Adipocyte (in vitro differentiated cells): ENCODE measurements around the gene ENDOG.

ENCODE experiments used
- DNase-seq: peaks from one replicate; pipeline ENCODE4 v3.0.0-alpha.2; 2015; ENCODE audit warnings: low read depth
- H3K27me3 ChIP-seq: replicated peaks from 2 replicates; pipeline ENCODE4 v1.7.0; 2013; ENCODE audit warnings: mild to moderate bottlenecking, low read length, moderate library complexity; ENCODE audit not compliant: control insufficient read depth, insufficient read depth
- H3K36me3 ChIP-seq: 2 replicates; pipeline ENCODE4 v1.7.0; 2013; ENCODE audit warnings: low read length, mild to moderate bottlenecking, moderate library complexity; ENCODE audit not compliant: control insufficient read depth, insufficient read depth, severe bottlenecking
- H3K4me1 ChIP-seq: 2 replicates; pipeline ENCODE4 v1.7.0; 2013; ENCODE audit warnings: mild to moderate bottlenecking, low read length, moderate library complexity; ENCODE audit not compliant: control insufficient read depth, insufficient read depth
- H3K4me3 ChIP-seq: 2 replicates; pipeline ENCODE4 v1.7.0; 2013; ENCODE audit warnings: mild to moderate bottlenecking, low read length, moderate library complexity
- H3K9ac ChIP-seq: 2 replicates; pipeline ENCODE4 v1.7.0; 2013; ENCODE audit warnings: mild to moderate bottlenecking, low read length, moderate library complexity
- H3K9me3 ChIP-seq: 2 replicates; pipeline ENCODE4 v1.7.0; 2013; ENCODE audit warnings: mild to moderate bottlenecking, low read length, moderate library complexity; ENCODE audit not compliant: control insufficient read depth

The ENDOG gene

GRCh38 chr9:128822407-128823042 lies 4.2 kb downstream of the ENDOG start:
- DNase-seq = no peak

GRCh38 chr9:128823362-128823902 lies 5.1 kb downstream of the ENDOG start:
- H3K9ac ChIP-seq = no peak overlapping the region
- DNase-seq = no peak
- H3K36me3 ChIP-seq = peaks cover 50% of the 10 kb centered on the region
- H3K4me1 ChIP-seq = peaks cover 12% of the 10 kb centered on the region
- no peaks in the 10 kb centered on the region for H3K9me3 ChIP-seq
- H3K4me3 ChIP-seq = no peak overlapping the region
- H3K27me3 ChIP-seq = no peaks in the 10 kb centered on the region

More at GRCh38 chr9:128822407-128823042, 4.2 kb downstream of the ENDOG start:
- H3K9ac ChIP-seq = no peak overlapping the region
- peaks cover 12% of the 10 kb centered on the region for H3K4me1 ChIP-seq
- H3K9me3 ChIP-seq = no peaks in the 10 kb centered on the region
- no peak overlapping the region for H3K4me3 ChIP-seq
- H3K27me3 ChIP-seq = no peaks in the 10 kb centered on the region
- peaks cover 50% of the 10 kb centered on the region for H3K36me3 ChIP-seq

- H3K36me3 ChIP-seq = peaks cover 50% of the 10 kb centered on the region
- no peaks in the 10 kb centered on the region for H3K27me3 ChIP-seq
- H3K9ac ChIP-seq = no peak overlapping the region
- no peaks in the 10 kb centered on the region for H3K9me3 ChIP-seq
- no peak for DNase-seq
- no peak overlapping the region for H3K4me3 ChIP-seq
- H3K4me1 ChIP-seq = peaks cover 17% of the 10 kb centered on the region
Measured at GRCh38 chr9:128823903-128824406, 5.7 kb downstream of the ENDOG start.

GRCh38 chr9:128824911-128825310 lies 6.6 kb downstream of the ENDOG start:
- Histone ChIP-seq H3K4me3 (no peak overlapping the region), H3K36me3 (peaks cover 50% of the 10 kb centered on the region), H3K9me3 (no peaks in the 10 kb centered on the region), H3K4me1 (peaks cover 10% of the 10 kb centered on the region), H3K27me3 (no peaks in the 10 kb centered on the region), H3K9ac (no peak overlapping the region)
- DNase-seq = no peak

GRCh38 chr9:128825923-128826700 lies 7.8 kb downstream of the ENDOG start:
- no peaks in the 10 kb centered on the region for H3K27me3 ChIP-seq
- no peaks in the 10 kb centered on the region for H3K9me3 ChIP-seq
- H3K36me3 ChIP-seq = peaks cover 50% of the 10 kb centered on the region
- H3K4me3 ChIP-seq = no peak overlapping the region
- H3K4me1 ChIP-seq = peaks cover 6% of the 10 kb centered on the region
- DNase-seq = no peak
- no peak overlapping the region for H3K9ac ChIP-seq

GRCh38 chr9:128828267-128828666 lies 10.0 kb downstream of the ENDOG start:
- no peak for DNase-seq
- H3K27me3 ChIP-seq = no peaks in the 10 kb centered on the region
- H3K4me1 ChIP-seq = peaks cover 6% of the 10 kb centered on the region
- H3K4me3 ChIP-seq = no peak overlapping the region
- H3K36me3 ChIP-seq = peaks cover 31% of the 10 kb centered on the region
- peak overlapping the region; percentile 91 for H3K9ac ChIP-seq
- no peaks in the 10 kb centered on the region for H3K9me3 ChIP-seq

GRCh38 chr9:128828719-128829452 lies 10.6 kb downstream of the ENDOG start:
- Histone ChIP-seq H3K4me3 (peak overlapping the region; percentile 90), H3K9ac (peak overlapping the region; percentile 91), H3K4me1 (peaks cover 6% of the 10 kb centered on the region), H3K27me3 (no peaks in the 10 kb centered on the region), H3K9me3 (no peaks in the 10 kb centered on the region), H3K36me3 (peaks cover 31% of the 10 kb centered on the region)
- peak; percentile 6 for DNase-seq

- peaks cover 6% of the 10 kb centered on the region for H3K4me1 ChIP-seq
- DNase-seq = peak; percentile 98
- H3K9me3 ChIP-seq = no peaks in the 10 kb centered on the region
- H3K36me3 ChIP-seq = peaks cover 27% of the 10 kb centered on the region
- peak within 1 kb of the TSS; percentile 91 for H3K9ac ChIP-seq
- peak within 1 kb of the TSS; percentile 90 for H3K4me3 ChIP-seq
- H3K27me3 ChIP-seq = no peaks in the 10 kb centered on the region
Measured at GRCh38 chr9:128829477-128830251, 11.4 kb downstream of the ENDOG start, which contains the start of gene SPOUT1. SPOUT1 (minus strand) TSS chr9:128829794; CDS start chr9:128829780, 14 bp downstream.

- no peak overlapping the region for H3K9ac ChIP-seq
- H3K9me3 ChIP-seq = no peaks in the 10 kb centered on the region
- no peak overlapping the region for H3K4me3 ChIP-seq
- DNase-seq = no peak
- H3K4me1 ChIP-seq = peaks cover 4% of the 10 kb centered on the region
- no peaks in the 10 kb centered on the region for H3K27me3 ChIP-seq
- no peaks in the 10 kb centered on the region for H3K36me3 ChIP-seq
Measured at GRCh38 chr9:128833696-128834095, 15.4 kb downstream of the ENDOG start.
